Fibroblast of lung (primary cell): Measurements from ENCODE around the gene GRIN1. TPM values are rescaled to one million over a fixed set of nuclear protein-coding genes. Genes with fewer than 3 reads are reported as not detected.

Source experiments
- DNase-seq, 2 donors: peaks; one replicate each; pipeline versions ENCODE4 v3.0.0 to v3.0.0-alpha.2; 2010; ENCODE audit warnings: low read depth in 2 of 2
- H2AFZ ChIP-seq: 2 replicates; pipeline ENCODE4 v1.5.1; 2012; ENCODE audit warnings: low read length, control low read depth, inconsistent platforms
- H3K27ac ChIP-seq: 2 replicates; pipeline ENCODE4 v1.5.1; 2011; ENCODE audit warnings: low read length, control low read depth; ENCODE audit not compliant: insufficient read depth
- H3K27me3 ChIP-seq: 2 replicates; pipeline ENCODE4 v1.5.1; 2011; ENCODE audit warnings: mild to moderate bottlenecking, low read length; ENCODE audit not compliant: control insufficient read depth, insufficient read depth
- H3K36me3 ChIP-seq: 2 replicates; pipeline ENCODE4 v1.5.1; 2011; ENCODE audit warnings: low read length; ENCODE audit not compliant: control insufficient read depth, insufficient read depth
- H3K4me1 ChIP-seq: 2 replicates; pipeline ENCODE4 v1.5.1; 2011; ENCODE audit warnings: low read length; ENCODE audit not compliant: control insufficient read depth, insufficient read depth; ENCODE audit errors: extremely low read depth
- H3K4me2 ChIP-seq: 2 replicates; pipeline ENCODE4 v1.5.1; 2011; ENCODE audit warnings: low read length, control low read depth; ENCODE audit not compliant: insufficient read depth; ENCODE audit errors: extremely low read depth
- H3K4me3 ChIP-seq, 4 experiments: fragments of 200-600 bp in 1 of 4; sonication (generic) in 1 of 4; replicated peaks in 1 of 4; 2 replicates each; pipeline ENCODE4 v1.5.1; 2011 to 2016; ENCODE audit warnings: low read length in 4 of 4, low read depth in 3 of 4, mild to moderate bottlenecking in 3 of 4, control low read depth in 2 of 4, inconsistent platforms in 1 of 4, mixed read lengths in 1 of 4; ENCODE audit not compliant: insufficient read depth in 1 of 4; ENCODE audit errors: control extremely low read depth in 1 of 4
- H3K79me2 ChIP-seq: 2 replicates; pipeline ENCODE4 v1.5.1; 2012; ENCODE audit warnings: mild to moderate bottlenecking, low read length, inconsistent platforms; ENCODE audit not compliant: control insufficient read depth, insufficient read depth
- H3K9ac ChIP-seq: 2 replicates; pipeline ENCODE4 v1.5.1; 2011; ENCODE audit warnings: mild to moderate bottlenecking, low read length, control low read depth; ENCODE audit not compliant: insufficient read depth
- H3K9me3 ChIP-seq: 2 replicates; pipeline ENCODE4 v1.5.1; 2012; ENCODE audit warnings: low read depth, low read length; ENCODE audit not compliant: control insufficient read depth, insufficient read depth
- H4K20me1 ChIP-seq: 2 replicates; pipeline ENCODE4 v1.5.1; 2011; ENCODE audit warnings: low read length; ENCODE audit not compliant: control insufficient read depth, insufficient read depth; ENCODE audit errors: extremely low read depth
- CTCF ChIP-seq, 2 donors: IDR thresholded peaks in 1 of 2; conservative IDR thresholded peaks in 1 of 2; 1 replicate in 1 of 2; 2 replicates in 1 of 2; pipeline ENCODE4 v1.5.1; 2011 to 2012; ENCODE audit warnings: low read length in 2 of 2, control low read depth in 1 of 2, inconsistent platforms in 1 of 2, low read depth in 1 of 2, mild to moderate bottlenecking in 1 of 2
- EZH2 ChIP-seq: IDR thresholded peaks from 2 replicates; pipeline ENCODE4 v1.5.1; 2012; ENCODE audit warnings: low read length, control low read depth, mild to moderate bottlenecking; ENCODE audit errors: missing control alignments
- polyA plus RNA-seq, 2 donors: library from polyadenylated mRNA; depleted of rRNA in 1 of 2; stranded (reverse) in 1 of 2; unstranded in 1 of 2; fragments of >200 nt; gene quantifications; 2 replicates each; pipeline ENCODE4 v1.2.1, GENCODE V29; 2011 to 2012; ENCODE audit warnings: missing spikeins in 1 of 2
- total RNA-seq: library from RNA; depleted of rRNA; stranded (reverse); fragments of >200 nt; gene quantifications from 2 replicates; pipeline ENCODE4 v1.2.1, GENCODE V29; 2014

Gene GRIN1
- total and polyA plus RNA-seq, 2 donors (not counting 1 experiment from before 2014, with no cell fraction given): under 0.01 to 0.08 TPM

GRCh38 chr9:137146527-137146918 lies 7.6 kb downstream of the GRIN1 start:
- Histone ChIP-seq H3K79me2 (no peaks in the 10 kb centered on the region), H2AFZ (no peak overlapping the region)
- TF ChIP-seq CTCF (conservative IDR thresholded peaks at IDR 0.05 in 1 of 2, IDR thresholded peaks at IDR 0.05 in 1 of 2; ENCODE audit: low read depth in 1 of 2, low read length in 2 of 2) (no peak), EZH2 (no peak)

GRCh38 chr9:137147091-137147792 lies 8.3 kb downstream of the GRIN1 start:
- Histone ChIP-seq H3K9ac (no peak overlapping the region), H3K27me3 (no peaks in the 10 kb centered on the region), H2AFZ (no peak overlapping the region), H3K4me3 (no peak overlapping the region), H4K20me1 (no peaks in the 10 kb centered on the region), H3K27ac (no peak overlapping the region), H3K79me2 (no peaks in the 10 kb centered on the region), H3K36me3 (no peaks in the 10 kb centered on the region), H3K4me1 (no peaks in the 10 kb centered on the region), H3K4me2 (no peak overlapping the region), H3K9me3 (no peaks in the 10 kb centered on the region)
- no peak for TF ChIP-seq EZH2
- TF ChIP-seq CTCF (conservative IDR thresholded peaks at IDR 0.05 in 1 of 2, IDR thresholded peaks at IDR 0.05 in 1 of 2; ENCODE audit: low read depth in 1 of 2, low read length in 2 of 2): no peak
- DNase-seq: no peak

More at GRCh38 chr9:137146527-137146918, 7.6 kb downstream of the GRIN1 start:
- H4K20me1 ChIP-seq: no peaks in the 10 kb centered on the region
- H3K4me2 ChIP-seq: no peak overlapping the region
- no peak overlapping the region for H3K4me3 ChIP-seq
- H3K9me3 ChIP-seq: no peaks in the 10 kb centered on the region
- peaks cover 1% of the 10 kb centered on the region for H3K27me3 ChIP-seq
- no peaks in the 10 kb centered on the region for H3K4me1 ChIP-seq
- no peak overlapping the region for H3K9ac ChIP-seq
- no peak overlapping the region for H3K27ac ChIP-seq
- H3K36me3 ChIP-seq: no peaks in the 10 kb centered on the region
- DNase-seq: no peak

GRCh38 chr9:137147793-137148160 lies 8.8 kb downstream of the GRIN1 start:
- Histone ChIP-seq H3K4me3 (no peak overlapping the region), H2AFZ (no peak overlapping the region), H3K36me3 (no peaks in the 10 kb centered on the region), H3K79me2 (no peaks in the 10 kb centered on the region), H3K27ac (no peak overlapping the region), H3K9me3 (no peaks in the 10 kb centered on the region), H3K4me2 (no peak overlapping the region), H3K9ac (no peak overlapping the region), H4K20me1 (no peaks in the 10 kb centered on the region), H3K4me1 (no peaks in the 10 kb centered on the region), H3K27me3 (no peaks in the 10 kb centered on the region)
- DNase-seq: no peak
- no peak for TF ChIP-seq EZH2
- no peak for TF ChIP-seq CTCF (conservative IDR thresholded peaks at IDR 0.05 in 1 of 2, IDR thresholded peaks at IDR 0.05 in 1 of 2; ENCODE audit: low read depth in 1 of 2, low read length in 2 of 2)
